GM19328 (cell line): ENCODE data around the gene CYP3A7.
"Not testable (repeated sequence)": the region's sequence is repeated elsewhere in the genome, so short reads cannot be mapped to it uniquely, and the experiment has no call there.

ENCODE experiments used
- ATAC-seq: cut with Tn5 transposase; IDR thresholded peaks from one replicate; pipeline ENCODE4 v1.9.1; 2021; ENCODE audit warnings: mild to moderate bottlenecking, moderate library complexity; ENCODE audit not compliant: unreplicated experiment

Gene CYP3A7

GRCh38 chr7:99674995-99675742 is 59.8 kb downstream of the CYP3A7 start:
- no peak for ATAC-seq

DNA sequence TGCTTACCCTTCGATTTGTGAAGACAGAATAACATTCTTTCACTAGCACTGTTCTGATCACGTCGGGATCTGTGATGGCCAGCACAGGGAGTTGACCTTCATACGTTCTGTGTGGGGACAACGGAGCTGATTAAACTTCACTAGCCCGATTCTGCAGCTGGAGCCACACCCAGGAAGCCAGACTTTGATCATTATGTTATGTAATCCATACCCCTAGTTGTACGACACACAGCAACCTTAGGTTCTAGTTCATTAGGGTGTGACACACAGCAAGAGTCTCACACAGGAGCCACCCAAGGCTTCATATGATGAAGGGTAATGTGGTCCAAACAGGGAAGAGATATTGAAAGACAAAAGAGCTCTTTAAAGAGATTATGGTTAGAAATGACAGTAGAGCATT is 62.4 kb downstream of the CYP3A7 start:
- no peak for ATAC-seq

DNA sequence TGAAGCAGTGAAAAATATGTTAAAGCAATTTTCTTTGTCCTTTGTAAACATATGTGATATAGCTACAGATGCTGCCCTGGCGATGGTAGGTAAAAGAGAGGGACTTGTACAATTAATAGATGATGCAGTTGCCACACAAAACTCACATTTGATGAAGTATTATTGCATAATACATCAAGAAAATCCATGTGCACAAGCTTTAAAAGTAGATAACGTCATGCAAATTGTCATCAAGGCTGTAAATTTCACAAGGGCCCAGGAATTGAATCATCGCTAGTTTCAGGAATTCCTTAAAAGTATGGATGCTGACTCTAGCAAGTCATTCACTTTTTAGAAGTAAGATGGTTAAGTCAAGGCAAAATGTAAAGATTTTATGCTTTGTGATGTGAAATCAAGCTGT is 65.2 kb downstream of the CYP3A7 start:
- ATAC-seq = no peak

DNA sequence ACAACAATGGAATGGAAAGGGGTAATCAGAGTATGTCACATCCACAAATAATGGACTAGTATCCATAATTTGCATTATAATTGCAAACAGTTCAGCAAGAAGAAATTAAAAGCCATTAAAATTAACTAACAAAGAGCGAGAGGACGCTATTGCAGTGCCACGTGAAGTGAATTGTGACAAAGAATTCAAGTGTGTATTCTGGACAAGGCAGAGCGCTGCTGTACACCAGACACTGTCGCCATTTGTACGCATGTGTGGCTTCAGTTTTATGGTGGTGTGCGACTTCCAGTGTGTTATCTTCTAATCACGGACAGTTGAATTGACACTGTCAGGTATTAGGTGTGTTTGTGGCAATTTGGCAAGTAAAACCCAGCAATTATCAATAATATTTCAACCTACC is 66.5 kb downstream of the CYP3A7 start:
- no peak for ATAC-seq

DNA sequence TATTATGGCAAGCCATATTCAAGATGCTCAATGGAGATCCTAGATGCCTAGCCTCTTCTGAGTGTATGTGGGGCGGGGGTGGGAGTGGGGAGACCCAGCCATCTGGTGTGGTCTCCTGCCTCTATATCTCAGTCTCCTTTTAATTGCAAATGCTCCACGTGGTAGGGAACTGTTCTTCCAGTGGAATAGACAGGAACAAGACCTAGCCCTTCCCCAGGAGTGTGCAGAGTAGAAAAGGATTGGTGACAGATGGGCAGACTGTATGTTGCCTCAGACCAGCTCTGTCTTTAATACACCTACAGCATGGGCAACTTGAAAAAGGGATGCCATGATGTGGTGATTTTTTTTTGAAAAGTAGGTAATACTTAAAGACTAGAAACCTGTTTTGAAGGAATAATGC is 67.8 kb downstream of the CYP3A7 start:
- no peak for ATAC-seq

GRCh38 chr7:99666013-99666395 is 69.0 kb downstream of the CYP3A7 start:
- ATAC-seq = no peak

- no peak for ATAC-seq
These were observed 69.5 kb downstream of the CYP3A7 start for GRCh38 chr7:99665312-99666012.

DNA sequence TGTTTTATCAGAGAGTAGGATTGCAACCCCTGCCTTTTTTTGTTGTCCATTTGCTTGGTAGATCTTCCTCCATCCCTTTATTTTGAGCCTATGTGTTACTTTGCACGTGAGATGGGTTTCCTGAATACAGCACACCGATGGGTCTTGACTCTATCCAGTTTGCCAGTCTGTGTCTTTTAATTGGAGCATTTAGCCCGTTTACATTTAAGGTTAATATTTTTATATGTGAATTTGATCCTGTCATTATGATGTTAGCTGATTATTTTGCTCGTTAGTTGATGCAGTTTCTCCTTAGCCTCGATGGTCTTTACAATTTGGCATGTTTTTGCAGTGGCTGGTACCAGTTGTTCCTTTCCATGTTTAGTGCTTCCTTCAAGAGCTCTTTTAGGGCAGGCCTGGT is 77.1 kb downstream of the CYP3A7 start:
- ATAC-seq = not testable (repeated sequence)
